Hepatocyte (in vitro differentiated cells): Measurements from ENCODE around the gene PI4K2A. TPM values are rescaled to one million over a fixed set of nuclear protein-coding genes. Genes with fewer than 3 reads are reported as not detected.
A peak's percentile ranks its signal among the peaks of the same experiment; 100 is the strongest.

Experiments used
- DNase-seq: peaks from one replicate; pipeline ENCODE4 v3.0.0-alpha.2; 2016; ENCODE audit warnings: low spot score
- H2AFZ ChIP-seq: fragments of 200-600 bp; sonication (generic); 2 replicates; pipeline ENCODE4 v1.6.0; 2016; ENCODE audit warnings: antibody characterized with exemption, mild to moderate bottlenecking
- H3K27ac ChIP-seq: fragments of 200-600 bp; sonication (generic); 2 replicates; pipeline ENCODE4 v1.5.1; 2016; ENCODE audit warnings: mild to moderate bottlenecking
- H3K27me3 ChIP-seq: fragments of 200-600 bp; sonication (generic); 2 replicates; pipeline ENCODE4 v1.6.1; 2016
- H3K36me3 ChIP-seq: fragments of 200-600 bp; sonication (generic); replicated peaks from 2 replicates; pipeline ENCODE4 v1.5.1; 2016; ENCODE audit warnings: low read depth; ENCODE audit not compliant: insufficient read depth
- H3K4me1 ChIP-seq: fragments of 200-600 bp; sonication (generic); 2 replicates; pipeline ENCODE4 v1.5.1; 2016; ENCODE audit warnings: mild to moderate bottlenecking, moderate library complexity; ENCODE audit not compliant: insufficient read depth
- H3K4me2 ChIP-seq: fragments of 200-600 bp; sonication (generic); 2 replicates; pipeline ENCODE4 v1.6.0; 2016
- H3K4me3 ChIP-seq: fragments of 200-600 bp; sonication (generic); 2 replicates; pipeline ENCODE4 v1.5.1; 2016; ENCODE audit warnings: mild to moderate bottlenecking
- H3K79me2 ChIP-seq: fragments of 200-600 bp; sonication (generic); 2 replicates; pipeline ENCODE4 v1.6.0; 2017; ENCODE audit warnings: mild to moderate bottlenecking
- H3K9me2 ChIP-seq: fragments of 200-600 bp; sonication (generic); replicated peaks from 2 replicates; pipeline ENCODE4 v1.6.0; 2017; ENCODE audit warnings: mild to moderate bottlenecking; ENCODE audit not compliant: insufficient read depth
- H3K9me3 ChIP-seq: fragments of 200-600 bp; sonication (generic); 2 replicates; pipeline ENCODE4 v1.5.1; 2016; ENCODE audit warnings: low read depth, mild to moderate bottlenecking
- H4K20me1 ChIP-seq: fragments of 200-600 bp; sonication (generic); 2 replicates; pipeline ENCODE4 v1.6.0; 2016; ENCODE audit warnings: mild to moderate bottlenecking; ENCODE audit not compliant: insufficient read depth, poor library complexity, severe bottlenecking
- CTCF ChIP-seq: fragments of 200-600 bp; sonication (generic); IDR thresholded peaks from 2 replicates; pipeline ENCODE4 v1.5.1; 2016; ENCODE audit warnings: antibody characterized with exemption, mild to moderate bottlenecking; ENCODE audit not compliant: poor library complexity
- EZH2 ChIP-seq: fragments of 200-600 bp; sonication (generic); IDR thresholded peaks from 2 replicates; pipeline ENCODE4 v1.6.1; 2016; ENCODE audit warnings: antibody characterized with exemption, mild to moderate bottlenecking, borderline replicate concordance
- EZH2phosphoT487 ChIP-seq: fragments of 200-600 bp; sonication (generic); IDR thresholded peaks from one replicate; pipeline ENCODE4 v1.6.1; 2018; ENCODE audit warnings: antibody characterized with exemption, mild to moderate bottlenecking, low read depth, moderate library complexity; ENCODE audit not compliant: unreplicated experiment, severe bottlenecking
- WGBS: methylation state at CpG from one replicate; pipeline ENCODE4 v1.1.6; 2016; ENCODE audit warnings: low lambda C conversion rate; ENCODE audit errors: missing lambda C conversion rate; 5-methylcytosine and 5-hydroxymethylcytosine counted together
- polyA plus RNA-seq: library from polyadenylated mRNA; unstranded; fragments of >200 nt; fragmentation: Nextera tagmentation; extraction: Ambion mirVana; gene quantifications from 2 replicates; pipeline ENCODE4 v1.2.1, GENCODE V29; 2016
- total RNA-seq: library from RNA; depleted of rRNA; stranded (reverse); fragments of >200 nt; gene quantifications from 2 replicates; pipeline ENCODE4 v1.2.3, GENCODE V29; 2014

PI4K2A gene
- total and polyA plus RNA-seq, 2 experiments from 2014 or later, result 22.4 to 25.9 TPM

- WGBS, result 8% methylated on average over 13 of the region's 37 CpGs
- no peaks in the 10 kb centered on the region for H3K9me3 ChIP-seq
- peak within 1 kb of the TSS; percentile 76 for H3K4me3 ChIP-seq
- H3K27me3 ChIP-seq, result no peaks in the 10 kb centered on the region
- H3K79me2 ChIP-seq, result peaks cover 28% of the 10 kb centered on the region
- peak within 1 kb of the TSS; percentile 89 for H2AFZ ChIP-seq
- H3K4me2 ChIP-seq, result peak within 1 kb of the TSS; percentile 87
- TF ChIP-seq EZH2 (no peak), CTCF (no peak), EZH2phosphoT487 (no peak)
- H3K36me3 ChIP-seq, result no peaks in the 10 kb centered on the region
- H4K20me1 ChIP-seq, result no peaks in the 10 kb centered on the region
- peak within 1 kb of the TSS; percentile 97 for H3K27ac ChIP-seq
- peak; percentile 86 for DNase-seq
- no peaks in the 10 kb centered on the region for H3K9me2 ChIP-seq
- peaks cover 29% of the 10 kb centered on the region for H3K4me1 ChIP-seq
These were observed 72.9 kb downstream of the PI4K2A start, which contains the start of gene MARVELD1 for GRCh38 chr10:97713339-97713825. Gene MARVELD1 (plus strand): TSS chr10:97713730. CDS start chr10:97713877, 147 bp downstream.

- Histone ChIP-seq H4K20me1 (no peaks in the 10 kb centered on the region), H3K4me3 (peak overlapping the region; percentile 76), H3K9me2 (no peaks in the 10 kb centered on the region), H3K36me3 (no peaks in the 10 kb centered on the region), H3K27ac (peak overlapping the region; percentile 97), H3K79me2 (peaks cover 28% of the 10 kb centered on the region), H3K9me3 (no peaks in the 10 kb centered on the region), H3K27me3 (no peaks in the 10 kb centered on the region), H3K4me2 (peak overlapping the region; percentile 87), H3K4me1 (peaks cover 34% of the 10 kb centered on the region), H2AFZ (peak overlapping the region; percentile 64)
- TF ChIP-seq EZH2, result no peak
- peak; percentile 17 for TF ChIP-seq CTCF
- TF ChIP-seq EZH2phosphoT487, result no peak
- WGBS, result 1% methylated on average over 47 of the region's 69 CpGs
- peak; percentile 88 for DNase-seq
These were observed 73.4 kb downstream of the PI4K2A start for GRCh38 chr10:97713826-97714400.

DNA sequence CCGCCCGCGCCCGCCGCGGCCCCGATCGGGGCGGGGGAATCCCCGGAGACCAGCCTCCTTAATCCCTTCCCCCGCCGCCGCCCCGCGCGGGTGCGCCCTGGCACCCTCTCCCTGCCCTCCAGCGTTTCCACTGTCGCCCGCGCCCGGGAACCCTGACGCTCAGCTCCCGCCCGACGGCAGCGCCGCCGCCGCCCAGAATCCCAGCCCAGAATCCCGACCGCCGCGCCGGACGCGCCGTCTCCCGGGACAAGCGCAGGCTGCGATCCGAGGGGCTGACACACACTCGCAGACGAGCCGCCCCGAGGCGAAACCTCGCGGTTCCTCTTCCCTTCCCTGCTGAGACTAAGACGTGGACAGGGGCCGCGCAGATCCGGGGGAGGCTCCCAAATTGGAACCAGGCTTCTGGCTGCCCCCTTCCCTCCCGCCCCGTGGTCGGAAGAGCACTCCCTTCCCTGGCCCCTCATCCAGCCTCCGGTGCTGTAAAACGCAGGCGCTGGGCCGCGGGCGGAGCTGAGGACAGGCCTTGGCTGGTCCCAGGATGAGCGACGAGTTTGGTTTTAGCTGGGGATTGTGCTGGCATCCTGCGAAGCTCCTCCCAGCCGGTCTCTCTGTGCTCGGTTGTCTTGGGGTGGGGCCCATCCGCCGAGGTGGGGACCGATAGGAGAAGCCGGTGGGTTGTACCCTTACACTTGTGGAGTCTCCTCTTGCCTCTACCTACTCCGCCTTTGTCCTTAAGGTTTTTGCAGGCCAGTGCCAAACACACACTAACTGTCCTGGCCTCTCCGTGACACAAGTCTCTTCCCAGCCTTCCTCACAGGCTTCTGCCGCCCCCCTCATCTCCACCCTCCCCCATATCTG, 74.2 kb downstream of the PI4K2A start:
- Histone ChIP-seq H3K9me3 (no peaks in the 10 kb centered on the region), H3K4me1 (peaks cover 41% of the 10 kb centered on the region), H3K27me3 (no peaks in the 10 kb centered on the region), H3K79me2 (peaks cover 28% of the 10 kb centered on the region), H4K20me1 (no peaks in the 10 kb centered on the region), H3K27ac (peak overlapping the region; percentile 97), H2AFZ (peak overlapping the region; percentile 64), H3K36me3 (no peaks in the 10 kb centered on the region), H3K4me2 (peak overlapping the region; percentile 87), H3K9me2 (no peaks in the 10 kb centered on the region), H3K4me3 (peak overlapping the region; percentile 76)
- TF ChIP-seq CTCF (no peak), EZH2phosphoT487 (no peak), EZH2 (no peak)
- WGBS, result 3% methylated on average over 43 of the region's 74 CpGs
- DNase-seq, result peak; percentile 87
